ENCODE measurements around the gene SEMA5B.

Gene SEMA5B

DNA sequence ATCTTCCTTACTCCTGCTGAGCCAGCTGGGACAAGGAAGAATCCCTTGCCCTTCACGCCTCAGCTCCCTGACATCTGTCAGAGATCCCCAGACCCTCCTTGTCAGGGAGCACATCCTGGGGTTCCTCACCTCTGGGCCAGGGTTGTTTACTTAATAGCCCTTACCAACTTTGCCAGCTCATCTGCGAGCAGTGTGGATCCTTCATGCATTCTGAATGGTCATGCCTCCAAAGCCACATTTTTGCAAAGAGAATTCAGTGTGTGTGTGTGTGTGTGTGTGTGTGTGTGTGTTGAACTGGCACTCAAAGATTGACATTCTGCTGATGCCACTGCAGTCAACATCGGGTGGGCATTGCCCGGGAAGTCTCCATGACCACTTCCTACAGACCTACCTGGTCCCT is 120.1 kb downstream of the SEMA5B start:
- no peak for TF ChIP-seq SPI1 (IDR thresholded peaks at IDR 0.05; ENCODE audit: borderline replicate concordance, low read depth)
- TF ChIP-seq, protein P1, sequence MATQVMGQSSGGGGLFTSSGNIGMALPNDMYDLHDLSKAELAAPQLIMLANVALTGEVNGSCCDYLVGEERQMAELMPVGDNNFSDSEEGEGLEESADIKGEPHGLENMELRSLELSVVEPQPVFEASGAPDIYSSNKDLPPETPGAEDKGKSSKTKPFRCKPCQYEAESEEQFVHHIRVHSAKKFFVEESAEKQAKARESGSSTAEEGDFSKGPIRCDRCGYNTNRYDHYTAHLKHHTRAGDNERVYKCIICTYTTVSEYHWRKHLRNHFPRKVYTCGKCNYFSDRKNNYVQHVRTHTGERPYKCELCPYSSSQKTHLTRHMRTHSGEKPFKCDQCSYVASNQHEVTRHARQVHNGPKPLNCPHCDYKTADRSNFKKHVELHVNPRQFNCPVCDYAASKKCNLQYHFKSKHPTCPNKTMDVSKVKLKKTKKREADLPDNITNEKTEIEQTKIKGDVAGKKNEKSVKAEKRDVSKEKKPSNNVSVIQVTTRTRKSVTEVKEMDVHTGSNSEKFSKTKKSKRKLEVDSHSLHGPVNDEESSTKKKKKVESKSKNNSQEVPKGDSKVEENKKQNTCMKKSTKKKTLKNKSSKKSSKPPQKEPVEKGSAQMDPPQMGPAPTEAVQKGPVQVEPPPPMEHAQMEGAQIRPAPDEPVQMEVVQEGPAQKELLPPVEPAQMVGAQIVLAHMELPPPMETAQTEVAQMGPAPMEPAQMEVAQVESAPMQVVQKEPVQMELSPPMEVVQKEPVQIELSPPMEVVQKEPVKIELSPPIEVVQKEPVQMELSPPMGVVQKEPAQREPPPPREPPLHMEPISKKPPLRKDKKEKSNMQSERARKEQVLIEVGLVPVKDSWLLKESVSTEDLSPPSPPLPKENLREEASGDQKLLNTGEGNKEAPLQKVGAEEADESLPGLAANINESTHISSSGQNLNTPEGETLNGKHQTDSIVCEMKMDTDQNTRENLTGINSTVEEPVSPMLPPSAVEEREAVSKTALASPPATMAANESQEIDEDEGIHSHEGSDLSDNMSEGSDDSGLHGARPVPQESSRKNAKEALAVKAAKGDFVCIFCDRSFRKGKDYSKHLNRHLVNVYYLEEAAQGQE (IDR thresholded peaks at IDR 0.05; ENCODE audit: insufficient replicate concordance, low read depth) = no peak
- no peak for DNase-seq (ENCODE audit: low read depth in 1 of 2, low spot score in 1 of 2)
- Histone ChIP-seq H3K27ac (replicated peaks) (no peak overlapping the region), H3K27me3 (ENCODE audit: insufficient read depth, poor library complexity, severe bottlenecking) (no peaks in the 10 kb centered on the region), H3K4me3 (replicated peaks; ENCODE audit: insufficient read depth, low read length) (no peak overlapping the region)

DNA sequence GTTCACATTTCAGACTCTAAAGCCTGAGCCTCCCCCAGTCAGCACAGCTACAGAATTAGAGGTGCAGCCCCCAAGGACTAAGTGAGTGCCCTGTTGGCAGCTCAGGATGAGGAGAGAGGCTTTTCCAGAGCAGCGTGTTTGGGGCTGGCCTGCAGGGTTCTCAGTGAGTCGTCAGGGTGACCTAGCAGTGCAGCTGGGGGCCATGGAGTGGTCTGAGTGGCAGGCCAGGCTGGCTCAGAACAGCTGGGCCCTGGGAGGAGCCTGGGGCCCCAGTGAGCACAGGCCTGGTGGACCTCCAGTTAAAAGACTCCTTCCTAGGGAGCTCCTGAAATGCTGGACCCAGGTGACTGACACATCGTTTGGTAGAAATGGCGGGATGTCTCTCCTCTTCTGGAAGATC is 124.4 kb downstream of the SEMA5B start:
- TF ChIP-seq, protein P1 (IDR thresholded peaks at IDR 0.05; ENCODE audit: insufficient replicate concordance, low read depth) = no peak
- TF ChIP-seq GABPA (IDR thresholded peaks at IDR 0.05; ENCODE audit: low read depth) (no peak), POLR2AphosphoS5 (IDR thresholded peaks at IDR 0.05; ENCODE audit: low read depth) (no peak), SPI1 (IDR thresholded peaks at IDR 0.05; ENCODE audit: borderline replicate concordance, low read depth) (no peak)
- TF ChIP-seq, protein P2, sequence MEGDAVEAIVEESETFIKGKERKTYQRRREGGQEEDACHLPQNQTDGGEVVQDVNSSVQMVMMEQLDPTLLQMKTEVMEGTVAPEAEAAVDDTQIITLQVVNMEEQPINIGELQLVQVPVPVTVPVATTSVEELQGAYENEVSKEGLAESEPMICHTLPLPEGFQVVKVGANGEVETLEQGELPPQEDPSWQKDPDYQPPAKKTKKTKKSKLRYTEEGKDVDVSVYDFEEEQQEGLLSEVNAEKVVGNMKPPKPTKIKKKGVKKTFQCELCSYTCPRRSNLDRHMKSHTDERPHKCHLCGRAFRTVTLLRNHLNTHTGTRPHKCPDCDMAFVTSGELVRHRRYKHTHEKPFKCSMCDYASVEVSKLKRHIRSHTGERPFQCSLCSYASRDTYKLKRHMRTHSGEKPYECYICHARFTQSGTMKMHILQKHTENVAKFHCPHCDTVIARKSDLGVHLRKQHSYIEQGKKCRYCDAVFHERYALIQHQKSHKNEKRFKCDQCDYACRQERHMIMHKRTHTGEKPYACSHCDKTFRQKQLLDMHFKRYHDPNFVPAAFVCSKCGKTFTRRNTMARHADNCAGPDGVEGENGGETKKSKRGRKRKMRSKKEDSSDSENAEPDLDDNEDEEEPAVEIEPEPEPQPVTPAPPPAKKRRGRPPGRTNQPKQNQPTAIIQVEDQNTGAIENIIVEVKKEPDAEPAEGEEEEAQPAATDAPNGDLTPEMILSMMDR (IDR thresholded peaks at IDR 0.05; ENCODE audit: insufficient read depth, low read length) = no peak
- Histone ChIP-seq H3K27me3 (ENCODE audit: insufficient read depth, poor library complexity, severe bottlenecking) (no peaks in the 10 kb centered on the region), H3K4me3 (replicated peaks; ENCODE audit: insufficient read depth, low read length) (no peak overlapping the region), H3K27ac (replicated peaks) (no peak overlapping the region)
- no peak for DNase-seq (ENCODE audit: low read depth in 1 of 2, low spot score in 1 of 2)

DNA sequence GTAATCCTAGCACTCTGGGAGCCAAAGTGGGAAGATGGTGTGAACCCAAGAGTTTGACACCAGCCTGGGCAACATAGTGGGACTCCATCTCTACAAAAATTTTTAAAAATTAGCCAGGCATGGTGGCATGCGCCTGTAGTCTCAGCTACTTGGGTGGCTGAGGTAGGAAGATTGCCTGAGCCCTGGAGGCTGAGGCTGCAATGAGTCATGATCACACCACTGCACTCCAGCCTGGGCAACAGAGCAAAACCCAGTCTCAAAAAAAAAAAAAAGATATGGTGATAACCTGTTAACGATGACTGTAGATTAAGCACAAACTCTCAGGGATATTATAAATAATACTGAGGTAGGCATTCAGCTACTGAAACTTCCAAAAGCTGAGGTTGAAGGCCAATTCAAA is 125.2 kb downstream of the SEMA5B start:
- TF ChIP-seq SPI1 (IDR thresholded peaks at IDR 0.05; ENCODE audit: borderline replicate concordance, low read depth) (no peak), POLR2AphosphoS5 (IDR thresholded peaks at IDR 0.05; ENCODE audit: low read depth) (no peak), GABPA (IDR thresholded peaks at IDR 0.05; ENCODE audit: low read depth) (no peak)
- TF ChIP-seq, protein P1 (IDR thresholded peaks at IDR 0.05; ENCODE audit: insufficient replicate concordance, low read depth) = no peak
- TF ChIP-seq, protein P2 (IDR thresholded peaks at IDR 0.05; ENCODE audit: insufficient read depth, low read length) = no peak
- DNase-seq (ENCODE audit: low read depth in 1 of 2, low spot score in 1 of 2) = no peak
- Histone ChIP-seq H3K4me3 (replicated peaks; ENCODE audit: insufficient read depth, low read length) (no peak overlapping the region), H3K27me3 (ENCODE audit: insufficient read depth, poor library complexity, severe bottlenecking) (no peaks in the 10 kb centered on the region), H3K27ac (replicated peaks) (no peak overlapping the region)

DNA sequence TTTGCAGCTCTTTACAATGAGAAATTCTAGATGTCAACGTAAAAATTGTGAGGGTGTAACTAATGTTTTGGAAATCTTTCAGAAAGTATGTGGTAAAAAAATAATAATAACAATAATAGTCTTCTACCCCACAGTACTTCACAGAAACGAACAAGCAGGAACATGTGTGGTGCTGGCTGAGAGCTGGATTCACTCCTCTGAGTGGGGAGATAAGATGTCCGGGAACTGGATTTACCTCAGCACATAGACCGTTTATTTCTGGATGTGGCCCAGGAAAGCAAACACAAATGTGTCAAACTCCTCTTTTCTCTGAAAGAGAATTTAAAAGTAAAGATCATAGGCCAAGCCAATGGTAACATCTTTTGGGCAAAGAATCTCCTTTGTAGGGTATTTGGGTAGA is 129.3 kb downstream of the SEMA5B start:
- Histone ChIP-seq H3K27ac (replicated peaks) (no peak overlapping the region), H3K4me3 (replicated peaks; ENCODE audit: insufficient read depth, low read length) (no peak overlapping the region), H3K27me3 (ENCODE audit: insufficient read depth, poor library complexity, severe bottlenecking) (no peaks in the 10 kb centered on the region)
- TF ChIP-seq GABPA (IDR thresholded peaks at IDR 0.05; ENCODE audit: low read depth) = no peak
- TF ChIP-seq SPI1 (IDR thresholded peaks at IDR 0.05; ENCODE audit: borderline replicate concordance, low read depth) = no peak
- TF ChIP-seq, protein P1 (IDR thresholded peaks at IDR 0.05; ENCODE audit: insufficient replicate concordance, low read depth) = no peak
- TF ChIP-seq, protein P2 (IDR thresholded peaks at IDR 0.05; ENCODE audit: insufficient read depth, low read length) = no peak
- no peak for TF ChIP-seq POLR2AphosphoS5 (IDR thresholded peaks at IDR 0.05; ENCODE audit: low read depth)
- DNase-seq (ENCODE audit: low read depth in 1 of 2, low spot score in 1 of 2) = no peak

All from HL-60 (cell line).